Endothelial cell (in vitro differentiated cells): Measurements from ENCODE around the gene PDE11A. TPM values are rescaled to one million over a fixed set of nuclear protein-coding genes. Genes with fewer than 3 reads are reported as not detected.
"Not testable (repeated sequence)": the region's sequence is repeated elsewhere in the genome, so short reads cannot be mapped to it uniquely, and the experiment has no call there.

Experiments used
- DNase-seq: peaks from one replicate; pipeline ENCODE4 v3.0.0; 2021; ENCODE audit warnings: low spot score
- H3K27ac Mint-ChIP-seq: one replicate; pipeline ENCODE4 v1.8.0; 2021; ENCODE audit warnings: mixed read lengths, inconsistent platforms; ENCODE audit not compliant: unreplicated experiment
- H3K27me3 Mint-ChIP-seq: one replicate; pipeline ENCODE4 v1.8.0; 2021; ENCODE audit warnings: mild to moderate bottlenecking, moderate library complexity, mixed read lengths, inconsistent platforms; ENCODE audit not compliant: unreplicated experiment
- H3K36me3 Mint-ChIP-seq: one replicate; pipeline ENCODE4 v1.8.0; 2021; ENCODE audit warnings: mild to moderate bottlenecking, low read depth, mixed read lengths, inconsistent platforms; ENCODE audit not compliant: unreplicated experiment
- H3K4me1 Mint-ChIP-seq: one replicate; pipeline ENCODE4 v1.8.0; 2021; ENCODE audit warnings: mild to moderate bottlenecking, mixed read lengths, inconsistent platforms; ENCODE audit not compliant: unreplicated experiment
- H3K4me3 Mint-ChIP-seq: one replicate; pipeline ENCODE4 v1.8.0; 2021; ENCODE audit warnings: mild to moderate bottlenecking, mixed read lengths, inconsistent platforms; ENCODE audit not compliant: unreplicated experiment
- H3K9me3 Mint-ChIP-seq: one replicate; pipeline ENCODE4 v1.8.0; 2021; ENCODE audit warnings: mixed read lengths, inconsistent platforms; ENCODE audit not compliant: unreplicated experiment
- CTCF ChIP-seq: fragments of 200-600 bp; sonication (generic); IDR thresholded peaks from one replicate; pipeline ENCODE4 v1.5.0; 2021; ENCODE audit warnings: antibody characterized with exemption; ENCODE audit not compliant: unreplicated experiment
- total RNA-seq: library from RNA; stranded (reverse); fragmentation: NEBNext Ultra II Directional; extraction: Animal tissue kit (Norgen Biotek cat#: 25700); gene quantifications from one replicate; pipeline ENCODE4 v1.2.1, GENCODE V29; 2021; ENCODE audit not compliant: unreplicated experiment

PDE11A gene
- total RNA-seq, 1 donor from 2014 or later = 1.7 TPM

GRCh38 chr2:177797808-177798207, 274.8 kb downstream of the PDE11A start:
- Mint-ChIP-seq H3K27me3 (no peaks in the 10 kb centered on the region), H3K27ac (no peak overlapping the region), H3K4me3 (no peak overlapping the region), H3K9me3 (no peaks in the 10 kb centered on the region), H3K4me1 (no peaks in the 10 kb centered on the region), H3K36me3 (no peaks in the 10 kb centered on the region)
- TF ChIP-seq CTCF = no peak
- DNase-seq = no peak

GRCh38 chr2:177796654-177797415, 275.7 kb downstream of the PDE11A start:
- Mint-ChIP-seq H3K27me3 (no peaks in the 10 kb centered on the region), H3K4me1 (no peaks in the 10 kb centered on the region), H3K4me3 (no peak overlapping the region), H3K36me3 (no peaks in the 10 kb centered on the region), H3K9me3 (no peaks in the 10 kb centered on the region), H3K27ac (no peak overlapping the region)
- no peak for TF ChIP-seq CTCF
- DNase-seq = no peak

GRCh38 chr2:177796011-177796410, 276.6 kb downstream of the PDE11A start:
- Mint-ChIP-seq H3K4me3 (no peak overlapping the region), H3K9me3 (no peaks in the 10 kb centered on the region), H3K27ac (no peak overlapping the region), H3K36me3 (no peaks in the 10 kb centered on the region), H3K4me1 (no peaks in the 10 kb centered on the region), H3K27me3 (no peaks in the 10 kb centered on the region)
- no peak for TF ChIP-seq CTCF
- no peak for DNase-seq

- H3K4me3 Mint-ChIP-seq, H3K9me3 Mint-ChIP-seq, H3K27ac Mint-ChIP-seq, H3K4me1 Mint-ChIP-seq, H3K36me3 Mint-ChIP-seq, DNase-seq, H3K27me3 Mint-ChIP-seq: not testable (repeated sequence)
These were observed 287.4 kb downstream of the PDE11A start for GRCh38 chr2:177785143-177785542.

- TF ChIP-seq CTCF = no peak
- H3K27me3 Mint-ChIP-seq = no peaks in the 10 kb centered on the region
- DNase-seq = no peak
- no peaks in the 10 kb centered on the region for H3K4me1 Mint-ChIP-seq
- peaks cover 5% of the 10 kb centered on the region for H3K9me3 Mint-ChIP-seq
- H3K4me3 Mint-ChIP-seq = no peak overlapping the region
- no peak overlapping the region for H3K27ac Mint-ChIP-seq
- H3K36me3 Mint-ChIP-seq = peaks cover 5% of the 10 kb centered on the region
These were observed 287.9 kb downstream of the PDE11A start for GRCh38 chr2:177784745-177785067.
